Measurements from ENCODE around the gene RNF187. TPM values are rescaled to one million over a fixed set of nuclear protein-coding genes. Genes with fewer than 3 reads are reported as not detected.
"Not testable (repeated sequence)": the region's sequence is repeated elsewhere in the genome, so short reads cannot be mapped to it uniquely, and the experiment has no call there.

Gene RNF187
- total and polyA plus RNA-seq, 7 experiments from 2014 or later = 16.5 to 133 (median 66.3) TPM

- Histone ChIP-seq H3K4me3 (ENCODE audit: low read length) (peak overlapping the region; percentile 9), H3K36me3 (ENCODE audit: control insufficient read depth in 2 of 3, insufficient read depth in 3 of 3, low read length in 3 of 3) (peaks cover 0 to 20% (median 0%) of the 10 kb centered on the region in 3 experiments), H3K27ac (ENCODE audit: low read depth, low read length) (no peak overlapping the region), H3K27me3 (ENCODE audit: control insufficient read depth in 2 of 2, insufficient read depth in 2 of 2, low read length in 2 of 2) (no peaks in the 10 kb centered on the region), H3K4me1 (ENCODE audit: control insufficient read depth in 2 of 2, insufficient read depth in 2 of 2, low read length in 2 of 2) (peaks cover 9 to 14% of the 10 kb centered on the region in 2 donors), H3K9me3 (ENCODE audit: control insufficient read depth in 2 of 3, low read length in 3 of 3) (no peaks in the 10 kb centered on the region)
- Mint-ChIP-seq H3K9me3 (no peaks in the 10 kb centered on the region), H3K27me3 (peaks cover 0 to 4% (median 0%) of the 10 kb centered on the region in 5 donors), H3K36me3 (peaks cover 4 to 28% (median 19%) of the 10 kb centered on the region in 5 donors), H3K4me1 (peaks cover 9 to 31% (median 18%) of the 10 kb centered on the region in 7 donors), H3K4me3 (peak overlapping the region; percentile 71 to 86 (median 80)), H3K27ac (peak overlapping the region in 3 of 9 donors; percentile 27 to 67 (median 62))
- ChIA-PET POLR2A (interaction anchor here (0.7 to 3.1 kb wide), 3 partner anchors 11 to 839 kb away, joined by 3 to 12 read pairs (median 3); partner anchors contain the start of gene RNF187), CTCF (interaction anchor here (0.6 to 2.2 kb wide), 8 partner anchors 9 to 945 kb away, joined by 3 to 8 read pairs (median 5); partner anchors contain the start of gene RNF187)
- ATAC-seq (peak; percentile 15), DNase-seq (no peak)
- intact Hi-C loops (cut with micrococcal nuclease) = loop anchor here (2.0 to 10.0 kb wide), 6 partner anchors 43 to 725 kb away; partner anchors contain the start of gene GUK1 (in 1 of the 2)
Measured at GRCh38 chr1:228500143-228500734, 13.1 kb downstream of the RNF187 start.

- ATAC-seq (peak; percentile 99), DNase-seq (peak; percentile 72 to 89 (median 85))
- Histone ChIP-seq H3K4me3 (ENCODE audit: low read length) (peak overlapping the region; percentile 44), H3K27me3 (ENCODE audit: control insufficient read depth in 2 of 2, insufficient read depth in 2 of 2, low read length in 2 of 2) (no peaks in the 10 kb centered on the region), H3K9me3 (ENCODE audit: control insufficient read depth in 2 of 3, low read length in 3 of 3) (no peaks in the 10 kb centered on the region), H3K27ac (ENCODE audit: low read depth, low read length) (no peak overlapping the region), H3K36me3 (ENCODE audit: control insufficient read depth in 2 of 3, insufficient read depth in 3 of 3, low read length in 3 of 3) (peaks cover 0 to 11% (median 0%) of the 10 kb centered on the region in 3 experiments), H3K4me1 (ENCODE audit: control insufficient read depth in 2 of 2, insufficient read depth in 2 of 2, low read length in 2 of 2) (peaks cover 9 to 14% of the 10 kb centered on the region in 2 donors)
- ChIA-PET POLR2A (interaction anchor here (0.7 to 3.1 kb wide), 4 partner anchors 13 to 838 kb away, joined by 3 to 12 read pairs (median 3); partner anchors contain the start of gene RNF187), CTCF (interaction anchor here (0.6 to 2.2 kb wide), 10 partner anchors 8 to 944 kb away, joined by 3 to 8 read pairs (median 4); partner anchors contain the start of gene RNF187)
- Mint-ChIP-seq H3K27me3 (peaks cover 0 to 8% (median 0%) of the 10 kb centered on the region in 5 donors), H3K36me3 (peaks cover 3 to 21% (median 14%) of the 10 kb centered on the region in 5 donors), H3K27ac (peak overlapping the region in 5 of 9 donors; percentile 19 to 72 (median 66)), H3K4me3 (peak overlapping the region; percentile 71 to 86 (median 80)), H3K9me3 (no peaks in the 10 kb centered on the region), H3K4me1 (peaks cover 9 to 31% (median 18%) of the 10 kb centered on the region in 7 donors)
- intact Hi-C loops (cut with micrococcal nuclease) = loop anchor here (1.0 to 10.0 kb wide), 11 partner anchors 14 to 724 kb away; partner anchors contain the start of genes RNF187 (in 2 of the 2), GUK1 (in 1 of the 2) and RHOU (in 1 of the 2)
Measured at GRCh38 chr1:228500901-228501871, 14.0 kb downstream of the RNF187 start.

GRCh38 chr1:228502522-228502921, 15.3 kb downstream of the RNF187 start:
- peaks cover 9 to 14% of the 10 kb centered on the region in 2 donors for H3K4me1 ChIP-seq (ENCODE audit: control insufficient read depth in 2 of 2, insufficient read depth in 2 of 2, low read length in 2 of 2)
- H3K4me3 ChIP-seq (ENCODE audit: low read length) = no peak overlapping the region
- POLR2A ChIA-PET = interaction anchor here (3.1 kb wide), 1 partner anchor 16 kb away, joined by 12 read pairs; the partner anchor contains the start of gene RNF187
- no peak overlapping the region for H3K27ac ChIP-seq (ENCODE audit: low read depth, low read length)
- ATAC-seq (no peak), DNase-seq (no peak)
- Mint-ChIP-seq H3K27me3 (peaks cover 0 to 10% (median 4%) of the 10 kb centered on the region in 5 donors), H3K4me1 (peaks cover 7 to 26% (median 18%) of the 10 kb centered on the region in 7 donors), H3K9me3 (no peaks in the 10 kb centered on the region), H3K4me3 (no peak overlapping the region), H3K36me3 (peaks cover 0 to 12% (median 6%) of the 10 kb centered on the region in 5 donors), H3K27ac (no peak overlapping the region)
- intact Hi-C loops (cut with micrococcal nuclease) = loop anchor here (5.0 to 10.0 kb wide), 5 partner anchors 45 to 722 kb away; a partner anchor contains a TSS
- no peaks in the 10 kb centered on the region for H3K27me3 ChIP-seq (ENCODE audit: control insufficient read depth in 2 of 2, insufficient read depth in 2 of 2, low read length in 2 of 2)
- H3K9me3 ChIP-seq (ENCODE audit: control insufficient read depth in 2 of 3, low read length in 3 of 3) = no peaks in the 10 kb centered on the region
- no peaks in the 10 kb centered on the region for H3K36me3 ChIP-seq (ENCODE audit: control insufficient read depth in 2 of 3, insufficient read depth in 3 of 3, low read length in 3 of 3)
- CTCF ChIA-PET = interaction anchor here (0.5 kb wide), 1 partner anchor 213 kb away, joined by 3 read pairs; no protein-coding TSS in a partner anchor

GRCh38 chr1:228505944-228506343, 18.8 kb downstream of the RNF187 start:
- DNase-seq; H3K9me3 ChIP-seq (ENCODE audit: control insufficient read depth in 2 of 3, low read length in 3 of 3); CTCF ChIA-PET; H3K9me3 Mint-ChIP-seq; H3K4me3 Mint-ChIP-seq; H3K27ac Mint-ChIP-seq; POLR2A ChIA-PET; H3K4me1 ChIP-seq (ENCODE audit: control insufficient read depth in 2 of 2, insufficient read depth in 2 of 2, low read length in 2 of 2); H3K36me3 ChIP-seq (ENCODE audit: control insufficient read depth in 2 of 3, insufficient read depth in 3 of 3, low read length in 3 of 3); H3K4me3 ChIP-seq (ENCODE audit: low read length); ATAC-seq; H3K36me3 Mint-ChIP-seq; H3K27me3 ChIP-seq (ENCODE audit: control insufficient read depth in 2 of 2, insufficient read depth in 2 of 2, low read length in 2 of 2); H3K27ac ChIP-seq (ENCODE audit: low read depth, low read length): not testable (repeated sequence)
- Mint-ChIP-seq H3K27me3 (peaks cover 0 to 29% (median 10%) of the 10 kb centered on the region in 5 donors), H3K4me1 (peaks cover 0 to 14% (median 6%) of the 10 kb centered on the region in 7 donors)
- intact Hi-C loops (cut with micrococcal nuclease) = loop anchor here (10.0 kb wide), 2 partner anchors 231 to 719 kb away; no protein-coding TSS in a partner anchor

- CTCF ChIA-PET = no interaction called here
- no peaks in the 10 kb centered on the region for H3K36me3 ChIP-seq (ENCODE audit: control insufficient read depth in 2 of 3, insufficient read depth in 3 of 3, low read length in 3 of 3)
- intact Hi-C loops (cut with micrococcal nuclease) = loop anchor here (10.0 kb wide), 2 partner anchors 233 to 717 kb away; no protein-coding TSS in a partner anchor
- Mint-ChIP-seq H3K36me3 (no peaks in the 10 kb centered on the region), H3K27me3 (peaks cover 0 to 33% (median 12%) of the 10 kb centered on the region in 5 donors), H3K9me3 (peaks cover 0 to 1% (median 0%) of the 10 kb centered on the region in 11 donors), H3K4me1 (peaks cover 0 to 14% (median 6%) of the 10 kb centered on the region in 7 donors), H3K27ac (no peak overlapping the region), H3K4me3 (no peak overlapping the region)
- ATAC-seq (no peak), DNase-seq (peak in 1 of 9 donors; percentile 13)
- H3K27me3 ChIP-seq (ENCODE audit: control insufficient read depth in 2 of 2, insufficient read depth in 2 of 2, low read length in 2 of 2) = no peaks in the 10 kb centered on the region
- H3K4me3 ChIP-seq (ENCODE audit: low read length) = no peak overlapping the region
- no peak overlapping the region for H3K27ac ChIP-seq (ENCODE audit: low read depth, low read length)
- no peaks in the 10 kb centered on the region for H3K9me3 ChIP-seq (ENCODE audit: control insufficient read depth in 2 of 3, low read length in 3 of 3)
- peaks cover 0 to 4% of the 10 kb centered on the region in 2 donors for H3K4me1 ChIP-seq (ENCODE audit: control insufficient read depth in 2 of 2, insufficient read depth in 2 of 2, low read length in 2 of 2)
- POLR2A ChIA-PET = no interaction called here
Measured at GRCh38 chr1:228507961-228508652, 20.9 kb downstream of the RNF187 start.
